GM12878 (cell line): ENCODE measurements around the gene FAM120B. TPM values are rescaled to one million over a fixed set of nuclear protein-coding genes. Genes with fewer than 3 reads are reported as not detected.

Experiments
- ATAC-seq: fragments of 200-7000 bp; cut with Tn5 transposase; 3 replicates; pipeline ENCODE4 v1.9.1; 2020; ENCODE audit warnings: mild to moderate bottlenecking, moderate library complexity
- BruUV-seq: library from RNA; stranded (reverse); fragments of 400-500 nt; replicated peaks from 2 replicates; lab custom pipeline; 2021; lab: Mats Ljungman, UMichigan
- CTCF ChIA-PET: fragments of 300-600 bp; sonication (Branson Sonifier 250); formaldehyde crosslinking; extraction: SDS; loops from one replicate; lab custom pipeline; 2021; ENCODE audit warnings: inconsistent platforms; lab: Yijun Ruan, JAX
- POLR2A ChIA-PET: fragments of 350-600 bp; formaldehyde crosslinking; extraction: SDS; loops from one replicate; lab custom pipeline; 2021; ENCODE audit warnings: inconsistent platforms; lab: Charles Lee
- RAD21 ChIA-PET: fragments of 300-600 bp; sonication (Branson Sonifier 250); formaldehyde crosslinking; loops from one replicate; lab custom pipeline; 2023; ENCODE audit warnings: antibody characterized with exemption; ENCODE audit not compliant: unreplicated experiment; lab: Charles Lee
- SMC1A ChIA-PET: fragments of 300-600 bp; sonication (Branson Sonifier 250); formaldehyde crosslinking; loops from one replicate; lab custom pipeline; 2023; ENCODE audit not compliant: unreplicated experiment, uncharacterized antibody; lab: Charles Lee
- DNase-seq: peaks from one replicate; pipeline ENCODE4 v3.0.0-alpha.2; 2011; ENCODE audit warnings: low read depth, low spot score
- FAIRE-seq: peaks from 3 replicates; lab custom pipeline; 2011; peaks lifted over from hg19 to GRCh38; lab: Jason Lieb, UNC
- H2AFZ ChIP-seq: 2 replicates; pipeline ENCODE4 v1.6.0; 2011; ENCODE audit warnings: low read depth, low read length, control low read depth; ENCODE audit not compliant: control insufficient read depth
- H3K27ac ChIP-seq: 2 replicates; pipeline ENCODE4 v1.5.1; 2011; ENCODE audit warnings: control low read depth; ENCODE audit not compliant: control insufficient read depth, insufficient read depth
- H3K27me3 ChIP-seq, 2 experiments: replicated peaks in 1 of 2; 2 replicates each; pipeline versions ENCODE4 v1.6.0 to v1.6.1; 2011; ENCODE audit warnings: low read length in 1 of 2; ENCODE audit not compliant: control insufficient read depth in 2 of 2, insufficient read depth in 2 of 2
- H3K36me3 ChIP-seq, 2 experiments: 2 replicates each; pipeline ENCODE4 v1.5.1; 2011; ENCODE audit warnings: low read length in 1 of 2; ENCODE audit not compliant: control insufficient read depth in 2 of 2, insufficient read depth in 2 of 2
- H3K4me1 ChIP-seq: 2 replicates; pipeline ENCODE4 v1.6.1; 2011; ENCODE audit warnings: mild to moderate bottlenecking, low read length, moderate library complexity, mixed read lengths; ENCODE audit not compliant: control insufficient read depth, insufficient read depth
- H3K4me2 ChIP-seq: 2 replicates; pipeline ENCODE4 v1.6.0; 2011; ENCODE audit warnings: control low read depth; ENCODE audit not compliant: control insufficient read depth, insufficient read depth
- H3K4me3 ChIP-seq: fragments of 200-600 bp; sonication (generic); 2 replicates; pipeline ENCODE4 v1.5.1; 2016
- H3K79me2 ChIP-seq: 2 replicates; pipeline ENCODE4 v1.6.0; 2011; ENCODE audit warnings: low read length; ENCODE audit not compliant: control insufficient read depth, insufficient read depth
- H3K9ac ChIP-seq: 2 replicates; pipeline ENCODE4 v1.8.0; 2011; ENCODE audit warnings: low read length, control low read depth, mixed read lengths; ENCODE audit not compliant: control insufficient read depth, insufficient read depth
- H3K9me3 ChIP-seq: replicated peaks from 3 replicates; pipeline ENCODE4 v1.5.1; 2011; ENCODE audit warnings: mild to moderate bottlenecking, low read length; ENCODE audit not compliant: control insufficient read depth, insufficient read depth
- H4K20me1 ChIP-seq: 2 replicates; pipeline ENCODE4 v1.6.0; 2011; ENCODE audit not compliant: control insufficient read depth, insufficient read depth
- GATAD2B ChIP-seq: fragments of 450-650 bp; conservative IDR thresholded peaks from 2 replicates; pipeline ENCODE4 v1.6.1; 2017; ENCODE audit warnings: low read depth, mild to moderate bottlenecking, moderate library complexity
- MTA2 ChIP-seq: fragments of 450-650 bp; IDR thresholded peaks from 2 replicates; pipeline ENCODE4 v1.6.1; 2016; ENCODE audit warnings: low read depth, mild to moderate bottlenecking, moderate library complexity
- MXI1 ChIP-seq: fragments of 150-350 bp; IDR thresholded peaks from 2 replicates; pipeline ENCODE4 v1.6.1; 2011; ENCODE audit warnings: low read depth, mild to moderate bottlenecking, inconsistent platforms, low read length, improper control_type of control experiment
- NRF1 ChIP-seq: conservative IDR thresholded peaks from 2 replicates; pipeline ENCODE4 v1.6.1; 2011; ENCODE audit warnings: mild to moderate bottlenecking, low read depth, low read length, improper control_type of control experiment
- PKNOX1 ChIP-seq: fragments of 450-650 bp; IDR thresholded peaks from 2 replicates; pipeline ENCODE4 v1.6.1; 2016; ENCODE audit warnings: mild to moderate bottlenecking
- TBL1XR1 ChIP-seq: IDR thresholded peaks from 2 replicates; pipeline ENCODE4 v1.6.1; 2012; ENCODE audit warnings: low read depth, low read length, improper control_type of control experiment
- WGBS: methylation state at CpG from one replicate; pipeline ENCODE4 v1.1.6; 2016; ENCODE audit warnings: low lambda C conversion rate; ENCODE audit not compliant: insufficient replicate concordance, insufficient coverage; ENCODE audit errors: missing lambda C conversion rate; 5-methylcytosine and 5-hydroxymethylcytosine counted together
- in situ Hi-C: fragments of 300-500 bp; cut with MboI; formaldehyde crosslinking; loops from 9 replicates; pipeline ENCODE4 v1.14.3; 2018; ENCODE audit warnings: mixed read lengths
- intact Hi-C: fragments of 100-400 bp; cut with micrococcal nuclease; formaldehyde crosslinking; loops from one replicate; pipeline ENCODE4 v1.14.2; 2022; ENCODE audit not compliant: unreplicated experiment
- polyA plus RNA-seq, 11 experiments: library from polyadenylated mRNA; depleted of rRNA in 4 of 11; unstranded in 6 of 11; stranded (reverse) in 5 of 11; fragments of >200 nt; fragmentation: Nextera tagmentation in 4 of 11; fragmentation: Illumina TruSeq in 1 of 11; extraction: Ambion mirVana in 4 of 11; extraction: Trizol in 1 of 11; gene quantifications; 1 replicate in 1 of 11; 2 replicates in 10 of 11; pipeline versions ENCODE4 v1.2.1 to v1.2.3, GENCODE V29; 2011 to 2016; ENCODE audit warnings: inconsistent platforms in 2 of 11, missing spikeins in 2 of 11, low read depth in 1 of 11
- total RNA-seq, 4 experiments: library from RNA; depleted of rRNA in 3 of 4; stranded (reverse); fragments of >200 nt in 3 of 4; fragmentation: Illumina TruSeq in 1 of 4; extraction: Trizol in 1 of 4; gene quantifications; 2 replicates each; pipeline versions ENCODE4 v1.2.1 to v1.2.3, GENCODE V29; 2013 to 2021
- TF ChIP-seq, protein P1 (sequence below): fragments of 450-650 bp; formaldehyde crosslinking; IDR thresholded peaks from 2 replicates; pipeline ENCODE4 v1.5.0; 2022; ENCODE audit warnings: mild to moderate bottlenecking, missing genetic modification characterization

Gene FAM120B
- total and polyA plus RNA-seq, 10 of the 15 experiments (the other 5 are each of a cell fraction or from before 2014, with no cell fraction given) = 3.3 to 21.6 (median 15.3) TPM

DNA sequence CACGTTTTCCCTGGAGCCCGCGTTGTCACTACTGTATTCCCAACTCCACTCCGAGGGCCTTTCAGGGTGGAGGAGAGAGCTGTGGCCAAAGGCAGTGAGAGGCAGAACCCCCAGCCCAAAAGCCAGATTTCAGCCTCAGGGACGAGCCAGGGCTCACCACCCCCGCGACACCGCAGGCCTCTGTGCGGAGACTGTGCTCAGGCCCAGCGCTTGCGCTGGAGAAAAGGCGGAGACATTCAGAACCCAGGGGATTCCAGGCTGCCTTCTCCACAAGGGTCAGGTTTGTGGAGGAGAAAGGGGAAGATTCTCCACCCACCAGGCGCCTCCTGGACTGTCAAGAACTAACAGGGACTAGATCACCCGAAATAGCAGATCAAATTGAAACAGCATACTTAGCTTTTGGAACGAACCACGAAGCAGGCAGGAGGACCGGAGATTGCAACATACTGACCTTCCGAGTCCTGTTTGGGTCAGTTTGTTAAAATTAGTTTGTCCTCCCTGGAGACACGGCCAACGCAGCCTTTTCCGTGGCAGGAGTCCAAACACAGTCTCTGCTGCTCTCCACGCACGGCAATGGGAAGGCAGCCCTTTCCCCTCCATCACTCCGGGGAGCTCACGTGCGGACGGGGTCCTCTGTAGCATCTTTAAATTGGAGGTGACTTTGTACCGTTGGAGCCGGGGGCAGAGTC is 30.0 kb upstream of the FAM120B start:
- Histone ChIP-seq H4K20me1 (no peaks in the 10 kb centered on the region), H3K4me1 (peaks cover 10% of the 10 kb centered on the region), H3K27me3 (no peaks in the 10 kb centered on the region; a peak in 1 of 4 replicates), H3K4me2 (no peak overlapping the region), H3K79me2 (no peaks in the 10 kb centered on the region), H3K27ac (no peak overlapping the region), H3K4me3 (no peak overlapping the region), H2AFZ (no peak overlapping the region), H3K9me3 (no peaks in the 10 kb centered on the region; the same call in 2 of the 3 replicates), H3K9ac (no peak overlapping the region), H3K36me3 (no peaks in the 10 kb centered on the region)
- ChIA-PET SMC1A (no interaction called here), RAD21 (no interaction called here), CTCF (no interaction called here), POLR2A (no interaction called here)
- ATAC-seq = no peak
- FAIRE-seq = no peak
- 83% methylated on average over 29 of the region's 29 CpGs for WGBS
- no peak for DNase-seq
- BruUV-seq = no TSS peak
- TF ChIP-seq MTA2 (no peak), TBL1XR1 (no peak), MXI1 (no peak), PKNOX1 (no peak), GATAD2B (no peak), NRF1 (no peak)
- TF ChIP-seq, protein P1, sequence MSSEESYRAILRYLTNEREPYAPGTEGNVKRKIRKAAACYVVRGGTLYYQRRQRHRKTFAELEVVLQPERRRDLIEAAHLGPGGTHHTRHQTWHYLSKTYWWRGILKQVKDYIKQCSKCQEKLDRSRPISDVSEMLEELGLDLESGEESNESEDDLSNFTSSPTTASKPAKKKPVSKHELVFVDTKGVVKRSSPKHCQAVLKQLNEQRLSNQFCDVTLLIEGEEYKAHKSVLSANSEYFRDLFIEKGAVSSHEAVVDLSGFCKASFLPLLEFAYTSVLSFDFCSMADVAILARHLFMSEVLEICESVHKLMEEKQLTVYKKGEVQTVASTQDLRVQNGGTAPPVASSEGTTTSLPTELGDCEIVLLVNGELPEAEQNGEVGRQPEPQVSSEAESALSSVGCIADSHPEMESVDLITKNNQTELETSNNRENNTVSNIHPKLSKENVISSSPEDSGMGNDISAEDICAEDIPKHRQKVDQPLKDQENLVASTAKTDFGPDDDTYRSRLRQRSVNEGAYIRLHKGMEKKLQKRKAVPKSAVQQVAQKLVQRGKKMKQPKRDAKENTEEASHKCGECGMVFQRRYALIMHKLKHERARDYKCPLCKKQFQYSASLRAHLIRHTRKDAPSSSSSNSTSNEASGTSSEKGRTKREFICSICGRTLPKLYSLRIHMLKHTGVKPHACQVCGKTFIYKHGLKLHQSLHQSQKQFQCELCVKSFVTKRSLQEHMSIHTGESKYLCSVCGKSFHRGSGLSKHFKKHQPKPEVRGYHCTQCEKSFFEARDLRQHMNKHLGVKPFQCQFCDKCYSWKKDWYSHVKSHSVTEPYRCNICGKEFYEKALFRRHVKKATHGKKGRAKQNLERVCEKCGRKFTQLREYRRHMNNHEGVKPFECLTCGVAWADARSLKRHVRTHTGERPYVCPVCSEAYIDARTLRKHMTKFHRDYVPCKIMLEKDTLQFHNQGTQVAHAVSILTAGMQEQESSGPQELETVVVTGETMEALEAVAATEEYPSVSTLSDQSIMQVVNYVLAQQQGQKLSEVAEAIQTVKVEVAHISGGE (CRISPR knock-in tag) = no peak
- intact Hi-C loops (no loop called here), in situ Hi-C loops (no loop called here)
